GM11168 (cell line): ENCODE measurements around the gene BRPF1.

Experiments used
- in situ Hi-C: fragments of 300-500 bp; cut with MboI; formaldehyde crosslinking; loops from one replicate; pipeline ENCODE4 v1.12.0; 2022; ENCODE audit warnings: low sequenced_read_pairs; ENCODE audit not compliant: unreplicated experiment

Gene BRPF1

DNA sequence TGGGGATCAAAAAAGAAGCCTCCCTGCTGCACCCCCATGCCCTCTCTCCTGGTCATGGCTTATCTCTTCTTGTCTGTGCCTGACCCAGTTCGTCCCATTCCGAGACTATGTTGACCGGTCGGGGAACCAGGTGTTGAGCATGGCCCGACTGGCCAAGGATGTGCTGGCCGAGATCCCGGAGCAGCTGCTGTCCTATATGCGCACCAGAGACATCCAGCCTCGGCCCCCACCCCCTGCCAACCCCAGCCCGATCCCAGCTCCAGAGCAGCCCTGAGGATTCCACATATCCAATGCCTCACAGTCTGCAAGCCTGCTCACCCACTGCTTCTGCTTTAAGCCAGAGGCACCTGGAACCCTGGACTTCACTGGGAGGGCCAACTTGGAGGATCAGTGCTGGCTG lies 2.1 kb upstream of the BRPF1 start:
- in situ Hi-C loops, result no loop called here

DNA sequence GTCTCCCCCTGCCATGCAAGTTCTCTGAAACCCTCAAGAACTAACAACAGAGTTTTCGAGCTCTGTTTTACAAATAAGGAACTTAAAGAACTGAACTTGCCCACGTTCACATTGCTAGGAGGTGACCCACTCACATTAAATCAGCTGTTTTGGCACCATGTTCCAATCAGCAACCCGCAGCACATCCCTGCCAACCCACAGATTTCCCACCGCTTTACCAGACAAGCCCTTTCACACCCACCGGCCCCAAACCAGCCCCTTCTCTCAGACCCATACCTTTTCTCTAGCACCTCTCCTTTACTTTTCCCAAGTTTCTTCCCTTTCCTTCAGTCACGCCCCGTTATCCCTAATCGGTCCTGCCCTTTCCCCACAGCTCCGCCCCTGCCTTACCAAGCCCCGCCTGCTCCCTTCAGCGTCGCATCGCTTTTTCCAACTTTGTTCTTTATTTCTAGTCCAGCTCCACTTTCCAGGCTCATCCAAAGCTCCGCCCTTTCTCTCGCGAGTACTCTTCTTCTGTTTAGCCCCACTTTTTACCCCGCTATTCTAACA lies 804 bp upstream of the BRPF1 start:
- in situ Hi-C loops, result no loop called here

DNA sequence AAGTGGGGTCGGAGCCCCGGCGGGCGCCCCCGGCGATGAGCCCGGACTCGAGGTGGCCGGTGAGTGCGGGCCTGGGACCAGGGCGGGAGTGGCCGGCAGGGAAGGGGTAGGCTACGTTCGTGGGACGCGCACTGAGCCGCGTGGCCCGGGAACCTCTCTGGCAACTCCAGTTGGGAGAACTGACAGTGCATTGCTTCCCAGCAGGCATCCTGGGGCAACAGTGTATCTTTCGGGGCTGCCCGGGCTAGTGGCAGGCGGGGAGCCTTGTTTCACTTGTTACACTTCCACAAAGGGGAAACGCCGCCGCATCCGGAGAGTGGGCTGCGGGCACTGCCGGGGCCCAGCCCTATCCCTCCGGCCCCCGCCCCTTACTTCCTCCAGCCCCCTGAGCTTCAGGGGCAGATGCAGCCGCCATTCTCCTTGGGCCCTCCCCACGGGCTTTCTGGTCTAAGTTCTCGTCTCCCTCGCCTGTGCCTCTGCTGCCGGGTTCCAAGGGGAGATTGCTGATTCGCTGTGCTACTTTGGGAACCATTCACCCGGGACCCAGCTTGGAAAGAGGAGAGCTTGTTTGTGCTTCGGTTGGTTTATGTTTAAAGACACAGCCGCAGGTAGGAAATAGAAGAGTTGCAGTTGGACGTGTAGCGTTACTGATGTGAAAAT lies 675 bp downstream of the BRPF1 start:
- in situ Hi-C loops, result no loop called here

DNA sequence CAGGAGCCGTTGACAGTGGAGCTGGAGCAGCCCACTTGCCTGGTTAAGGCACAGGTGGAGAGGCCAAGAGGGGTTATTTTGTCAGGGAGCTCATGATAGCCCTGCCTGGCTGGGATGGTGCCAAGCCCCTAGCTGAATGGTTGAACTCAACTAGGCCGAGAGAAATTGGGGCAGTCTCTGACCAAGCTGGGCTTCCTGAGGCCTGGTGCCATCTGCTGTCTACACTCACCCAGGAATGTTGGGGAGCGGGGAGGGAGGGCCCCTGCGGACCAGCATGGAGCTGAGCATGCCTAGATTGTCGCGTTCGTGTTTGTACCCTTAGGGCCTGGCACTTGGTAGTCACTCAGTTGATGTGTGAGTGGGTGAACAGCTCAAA lies 1.2 kb downstream of the BRPF1 start:
- in situ Hi-C loops, result no loop called here

DNA sequence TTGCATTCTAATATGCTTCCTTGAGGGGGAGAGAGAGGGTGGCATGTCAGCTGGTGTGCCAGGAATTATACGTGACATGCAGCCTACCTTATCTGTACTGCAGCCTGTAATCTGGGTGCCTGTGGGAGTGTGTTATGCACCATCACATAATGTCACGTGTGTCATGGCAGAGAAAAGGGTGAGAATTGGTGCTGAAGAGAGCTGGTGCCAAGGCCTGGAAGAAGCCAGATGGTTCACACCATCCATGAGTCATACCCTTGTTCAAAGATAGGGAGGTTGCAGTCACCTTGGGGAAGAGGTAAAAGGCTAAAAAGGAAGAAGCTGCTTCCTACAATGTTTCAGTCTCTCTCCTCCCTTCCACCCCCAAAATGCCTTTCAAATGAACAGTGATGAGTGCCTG lies 5.3 kb downstream of the BRPF1 start:
- in situ Hi-C loops, result no loop called here

DNA sequence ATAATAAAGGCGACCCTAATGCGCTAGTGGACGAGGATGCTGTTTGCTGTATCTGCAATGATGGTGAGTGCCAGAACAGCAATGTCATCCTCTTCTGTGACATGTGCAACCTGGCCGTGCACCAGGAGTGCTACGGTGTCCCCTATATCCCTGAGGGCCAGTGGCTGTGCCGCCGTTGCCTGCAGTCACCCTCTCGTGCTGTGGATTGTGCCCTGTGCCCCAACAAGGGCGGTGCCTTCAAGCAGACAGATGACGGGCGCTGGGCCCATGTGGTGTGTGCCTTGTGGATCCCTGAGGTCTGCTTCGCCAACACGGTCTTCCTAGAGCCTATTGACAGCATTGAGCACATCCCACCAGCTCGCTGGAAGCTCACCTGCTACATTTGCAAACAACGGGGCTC lies 7.6 kb downstream of the BRPF1 start:
- in situ Hi-C loops, result no loop called here

DNA sequence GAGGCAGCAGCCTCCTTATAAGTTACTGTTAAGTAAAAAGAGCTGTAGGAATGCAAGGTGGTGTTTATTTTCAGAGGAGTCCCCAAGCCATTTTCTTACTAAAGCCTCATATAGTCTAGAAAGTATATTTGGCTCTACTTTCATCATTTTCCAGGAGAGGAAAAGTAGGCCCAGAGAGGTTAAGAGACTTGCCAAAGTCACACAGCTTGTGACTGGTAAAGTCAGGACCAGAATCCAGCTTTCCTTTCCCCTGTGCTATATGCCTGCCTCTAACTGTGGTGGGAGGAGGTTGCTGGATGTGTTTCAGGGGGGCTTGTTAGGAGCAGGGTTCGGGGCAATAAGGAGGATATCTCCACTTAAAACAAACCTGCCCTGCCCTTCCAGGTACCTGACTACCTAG lies 11.0 kb downstream of the BRPF1 start:
- in situ Hi-C loops, result no loop called here

DNA sequence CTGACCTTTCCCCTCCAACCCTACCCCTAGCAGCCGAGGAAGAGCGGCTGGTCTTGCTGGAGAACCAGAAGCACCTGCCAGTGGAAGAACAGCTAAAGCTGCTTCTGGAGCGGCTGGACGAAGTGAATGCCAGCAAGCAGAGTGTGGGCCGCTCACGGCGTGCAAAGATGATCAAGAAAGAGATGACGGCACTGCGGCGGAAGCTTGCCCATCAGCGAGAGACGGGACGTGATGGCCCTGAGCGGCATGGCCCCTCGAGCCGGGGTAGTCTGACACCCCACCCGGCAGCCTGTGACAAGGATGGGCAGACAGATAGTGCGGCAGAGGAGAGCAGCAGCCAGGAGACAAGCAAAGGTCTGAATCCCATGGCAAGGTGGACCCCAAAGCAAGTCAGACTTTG lies 12.0 kb downstream of the BRPF1 start:
- in situ Hi-C loops, result no loop called here

DNA sequence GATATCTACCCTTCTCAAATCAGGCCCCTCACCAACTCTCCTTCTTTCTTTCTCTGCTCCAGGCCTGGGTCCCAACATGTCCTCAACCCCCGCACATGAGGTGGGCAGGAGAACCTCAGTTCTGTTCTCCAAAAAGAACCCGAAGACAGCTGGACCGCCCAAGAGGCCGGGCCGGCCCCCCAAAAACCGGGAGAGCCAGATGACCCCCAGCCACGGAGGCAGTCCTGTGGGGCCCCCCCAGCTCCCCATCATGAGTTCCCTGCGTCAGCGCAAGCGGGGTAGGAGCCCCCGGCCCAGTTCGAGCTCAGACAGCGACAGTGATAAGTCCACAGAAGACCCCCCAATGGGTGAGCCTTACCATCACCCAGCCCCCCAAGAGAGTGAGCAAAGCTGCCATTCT lies 12.6 kb downstream of the BRPF1 start:
- in situ Hi-C loops, result no loop called here

DNA sequence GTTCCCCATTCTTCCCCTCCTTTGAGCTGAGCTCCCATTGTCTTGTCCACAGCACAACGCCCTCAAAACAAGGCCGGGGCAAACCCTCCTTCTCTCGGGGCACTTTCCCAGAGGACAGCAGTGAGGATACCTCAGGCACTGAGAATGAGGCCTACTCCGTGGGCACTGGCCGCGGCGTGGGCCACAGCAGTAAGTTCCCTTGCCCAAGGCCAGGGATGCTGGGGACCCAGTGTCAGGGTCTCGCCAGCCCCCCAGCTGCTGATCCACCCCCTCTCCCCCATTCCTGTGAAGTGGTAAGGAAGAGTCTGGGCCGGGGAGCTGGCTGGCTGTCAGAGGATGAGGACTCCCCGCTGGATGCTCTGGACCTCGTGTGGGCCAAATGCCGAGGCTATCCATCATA lies 14.0 kb downstream of the BRPF1 start:
- in situ Hi-C loops, result no loop called here

DNA sequence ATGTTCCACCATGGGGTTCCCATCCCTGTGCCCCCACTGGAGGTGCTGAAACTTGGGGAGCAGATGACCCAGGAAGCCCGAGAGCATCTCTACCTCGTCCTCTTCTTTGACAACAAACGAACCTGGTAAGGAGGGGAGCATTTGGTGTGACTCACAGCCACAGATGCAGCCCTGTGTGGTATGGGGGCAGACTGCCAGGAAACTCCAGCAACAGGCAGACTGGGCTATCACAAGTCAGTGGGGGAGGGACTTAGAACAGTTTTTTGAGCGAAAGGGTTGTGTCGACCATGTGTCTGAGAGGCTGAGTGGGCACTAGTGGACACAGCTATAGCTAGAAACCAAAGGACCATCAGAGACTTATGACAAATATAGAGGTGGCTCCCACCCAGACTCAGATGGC lies 14.8 kb downstream of the BRPF1 start:
- in situ Hi-C loops, result no loop called here

DNA sequence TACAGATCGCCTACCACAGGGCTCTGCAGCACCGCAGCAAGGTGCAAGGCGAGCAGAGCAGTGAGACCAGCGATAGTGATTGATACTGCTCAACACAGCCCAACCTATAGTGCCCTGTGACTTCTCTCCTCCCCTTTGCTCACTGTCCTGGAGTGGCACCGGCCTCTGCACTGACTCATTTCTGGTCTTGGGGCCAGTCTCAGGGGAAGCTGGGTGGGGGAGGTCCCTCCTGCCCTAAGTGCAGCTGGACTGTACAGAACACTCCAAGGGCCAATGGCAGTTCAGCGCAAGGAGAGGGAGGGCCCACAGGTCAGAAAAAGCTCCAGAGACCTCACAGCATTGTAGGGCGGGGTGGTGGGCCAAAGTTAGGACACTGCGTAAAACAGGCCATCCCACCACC lies 15.7 kb downstream of the BRPF1 start:
- in situ Hi-C loops, result no loop called here

DNA sequence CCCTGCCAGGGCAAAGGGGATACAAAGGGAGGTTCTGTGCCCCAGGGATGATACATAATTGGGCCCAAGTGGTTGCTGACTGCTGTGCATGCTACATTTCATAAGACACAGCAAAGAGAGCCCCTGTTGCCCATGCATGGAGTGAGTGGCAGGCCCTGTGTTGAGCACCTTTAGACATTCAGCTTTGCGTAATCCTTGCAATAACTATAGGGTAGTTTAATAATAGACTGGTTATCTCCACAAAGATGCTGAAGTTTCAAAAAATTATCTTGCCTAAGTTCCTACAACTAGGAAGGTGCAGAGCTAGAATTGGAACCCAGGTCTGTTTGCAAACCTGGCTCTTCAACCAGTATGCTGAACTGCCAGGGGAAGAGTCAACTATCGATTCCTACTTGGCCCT lies 16.5 kb downstream of the BRPF1 start:
- in situ Hi-C loops, result no loop called here

DNA sequence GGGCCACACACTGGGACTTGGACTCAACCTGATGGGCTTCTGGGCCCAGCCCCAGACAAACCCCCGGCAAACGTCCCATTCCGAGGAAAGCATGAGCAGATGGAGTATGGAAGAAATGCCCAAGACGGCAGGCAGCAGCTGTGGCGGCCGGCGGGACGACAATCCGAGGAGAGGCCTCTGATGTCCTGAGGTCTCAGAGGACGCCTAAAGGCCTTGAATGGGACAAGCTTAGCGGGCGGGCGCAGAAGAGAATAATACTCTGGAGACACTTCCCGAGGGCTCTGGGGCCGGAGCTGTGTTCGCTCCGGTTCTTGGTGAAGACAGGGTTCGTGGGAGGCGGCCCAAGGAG lies 17.7 kb downstream of the BRPF1 start:
- in situ Hi-C loops, result no loop called here

DNA sequence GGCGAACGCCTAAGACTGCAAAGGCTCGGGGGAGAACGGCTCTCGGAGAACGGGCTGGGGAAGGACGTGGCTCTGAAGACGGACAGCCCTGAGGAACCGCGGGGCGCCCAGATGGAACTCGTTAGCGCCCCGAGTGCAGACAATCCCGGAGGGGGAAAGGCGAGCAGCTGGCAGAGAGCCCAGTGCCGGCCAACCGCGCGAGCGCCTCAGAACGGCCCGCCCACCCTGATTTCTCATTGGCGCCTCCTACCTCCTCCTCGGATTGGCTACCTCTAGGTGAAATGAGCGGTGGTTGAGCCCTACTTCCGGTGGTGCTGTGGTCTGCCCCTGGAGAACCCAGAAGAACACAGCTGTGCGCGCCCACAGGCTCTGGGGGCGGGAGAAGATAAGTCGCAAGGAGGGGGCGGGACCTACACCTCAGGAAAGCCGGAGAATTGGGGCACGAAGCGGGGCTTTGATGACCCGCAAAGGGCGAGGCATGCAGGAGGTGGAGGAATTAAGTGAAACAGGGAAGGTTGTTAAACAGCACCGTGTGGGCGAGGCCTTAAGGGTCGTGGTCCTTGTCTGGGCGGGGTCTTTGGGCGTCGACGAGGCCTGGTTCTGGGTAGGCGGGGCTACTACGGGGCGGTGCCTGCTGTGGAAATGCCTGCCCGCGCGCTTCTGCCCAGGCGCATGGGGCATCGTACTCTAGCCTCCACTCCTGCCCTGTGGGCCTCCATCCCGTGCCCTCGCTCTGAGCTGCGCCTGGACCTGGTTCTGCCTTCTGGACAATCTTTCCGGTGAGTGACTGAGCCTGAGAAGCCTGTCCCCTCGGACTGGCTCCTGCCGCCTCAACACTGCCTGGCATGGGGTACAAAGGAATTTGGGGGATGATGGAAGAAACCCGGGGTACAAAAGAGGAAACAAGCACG lies 18.4 kb downstream of the BRPF1 start, which contains the start of gene OGG1:
Gene OGG1 (plus strand): TSS at position 308 of the 911 bp plus-strand sequence. CDS start 335 bp downstream, at position 643.
- in situ Hi-C loops, result no loop called here

DNA sequence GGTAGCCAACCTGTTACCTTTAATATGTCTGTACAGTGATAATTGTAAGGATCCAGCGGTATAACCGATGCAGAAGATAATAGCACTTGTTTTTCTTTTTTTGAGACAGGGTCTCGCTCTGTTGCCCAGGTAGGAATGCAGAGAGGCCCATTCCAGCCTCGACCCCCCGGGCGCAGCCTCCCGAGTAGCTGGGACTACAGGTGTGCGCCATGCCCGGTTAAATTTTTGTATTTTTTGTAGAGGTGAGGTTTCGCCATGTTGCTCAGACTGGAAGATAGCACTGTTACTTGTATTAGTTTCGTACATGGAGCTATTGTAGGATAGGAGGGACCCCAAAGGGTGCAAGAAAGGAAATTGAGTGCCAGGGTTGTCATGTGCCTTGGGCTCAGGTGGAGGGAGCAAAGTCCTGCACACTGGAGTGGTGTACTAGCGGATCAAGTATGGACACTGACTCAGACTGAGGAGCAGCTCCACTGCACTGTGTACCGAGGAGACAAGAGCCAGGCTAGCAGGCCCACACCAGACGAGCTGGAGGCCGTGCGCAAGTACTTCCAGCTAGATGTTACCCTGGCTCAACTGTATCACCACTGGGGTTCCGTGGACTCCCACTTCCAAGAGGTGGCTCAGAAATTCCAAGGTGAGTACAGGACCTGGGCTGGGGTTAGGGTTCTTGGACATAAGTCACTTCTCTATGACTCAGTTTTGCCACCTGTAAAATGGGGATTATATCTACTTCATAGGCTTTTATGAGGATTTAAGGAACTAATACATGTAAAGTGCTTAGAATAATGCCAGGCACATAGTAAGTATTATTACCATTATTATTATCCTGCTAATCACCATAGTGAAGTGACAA lies 19.2 kb downstream of the BRPF1 start:
- in situ Hi-C loops, result no loop called here

DNA sequence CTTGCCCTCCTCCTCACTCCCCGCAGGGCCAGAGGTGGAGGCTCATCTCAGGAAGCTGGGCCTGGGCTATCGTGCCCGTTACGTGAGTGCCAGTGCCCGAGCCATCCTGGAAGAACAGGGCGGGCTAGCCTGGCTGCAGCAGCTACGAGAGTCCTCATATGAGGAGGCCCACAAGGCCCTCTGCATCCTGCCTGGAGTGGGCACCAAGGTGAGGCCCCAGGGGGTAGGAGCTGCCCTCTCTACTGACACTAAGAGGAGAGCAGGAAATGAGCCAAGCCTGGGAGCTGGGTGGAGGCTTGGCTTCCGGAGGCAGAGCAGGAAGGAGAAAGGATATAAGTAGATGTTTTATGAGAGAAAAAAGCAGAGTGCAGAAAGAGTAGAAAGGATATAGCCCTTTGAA lies 23.1 kb downstream of the BRPF1 start:
- in situ Hi-C loops, result no loop called here

DNA sequence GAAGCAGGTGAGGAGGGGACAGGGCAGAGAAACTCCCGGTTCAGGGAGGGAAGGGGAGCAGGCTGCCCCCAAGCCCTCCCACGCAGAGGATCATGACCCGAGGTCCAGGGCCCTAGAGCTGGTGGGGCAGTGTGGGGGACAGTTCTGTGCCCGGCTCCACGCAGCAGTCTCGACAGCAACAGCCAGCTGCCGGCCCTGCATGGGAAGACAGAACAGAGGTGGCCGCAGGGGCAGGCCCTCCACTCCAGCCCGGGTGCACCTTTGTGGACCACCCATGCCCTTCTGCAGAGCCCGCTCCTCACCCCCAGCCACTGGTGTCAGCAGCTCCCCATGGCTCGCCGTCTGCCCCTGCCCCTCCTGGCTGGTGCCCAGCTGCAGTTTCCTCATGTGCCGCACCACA lies 25.9 kb downstream of the BRPF1 start:
- in situ Hi-C loops, result no loop called here

DNA sequence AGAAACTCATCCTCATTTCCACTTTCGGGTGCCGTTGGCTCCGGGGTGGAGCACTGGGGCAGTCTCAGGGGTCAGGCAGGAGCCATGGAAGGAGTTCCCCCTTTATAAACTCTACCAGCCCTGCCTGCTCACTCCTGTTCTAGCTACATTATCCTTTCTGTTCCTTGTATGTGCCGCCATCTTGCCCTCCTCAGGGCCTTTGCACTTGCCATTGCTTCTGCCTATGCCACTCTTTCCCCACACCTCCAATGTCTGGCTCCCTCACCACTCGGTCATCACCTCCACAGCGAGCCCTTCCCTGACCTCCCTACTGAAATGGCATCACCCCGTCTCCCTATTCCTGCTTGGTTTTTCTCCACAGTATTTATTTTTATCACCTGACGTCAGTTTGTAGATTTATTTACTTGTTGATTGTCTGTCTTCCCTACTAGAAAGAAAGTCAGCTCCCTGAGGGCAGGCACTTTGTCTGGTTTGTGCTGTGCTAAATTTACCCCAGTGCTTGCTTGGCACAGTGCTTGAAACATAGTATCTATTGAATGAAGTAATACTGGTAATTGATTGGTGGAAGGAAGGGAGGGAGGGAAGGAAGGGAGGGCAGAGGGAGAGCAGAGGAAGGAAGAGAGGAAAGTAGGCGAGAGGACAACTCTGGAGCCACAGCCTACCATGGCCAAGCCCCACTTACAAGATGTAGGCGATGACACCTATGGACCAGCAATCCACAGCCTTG lies 29.4 kb downstream of the BRPF1 start:
- in situ Hi-C loops, result no loop called here

DNA sequence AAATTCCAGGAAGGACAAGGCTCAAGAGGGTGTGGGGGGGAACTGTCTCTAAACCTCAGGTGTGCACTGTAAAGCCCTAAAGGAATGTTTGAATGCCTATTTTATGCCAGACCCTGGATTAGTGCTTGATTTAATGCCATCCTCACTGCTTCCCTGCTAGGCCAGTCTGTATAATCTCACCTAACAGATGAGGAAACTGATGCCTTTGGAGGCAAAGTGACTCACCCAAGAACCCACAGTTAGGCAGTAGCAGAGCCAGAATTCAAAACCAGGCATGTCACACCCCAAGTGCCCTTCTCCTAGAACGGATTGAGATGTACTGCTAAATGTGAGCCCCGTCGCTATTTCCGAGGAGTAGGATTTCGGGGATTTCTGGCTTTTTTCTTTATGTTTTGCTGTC lies 30.4 kb downstream of the BRPF1 start:
- in situ Hi-C loops, result no loop called here
